Ishikawa (cell line): Measurements from ENCODE around the gene MTHFD1.

Experiments used
- CEBPB ChIP-seq: IDR thresholded peaks from 2 replicates; pipeline ENCODE4 v1.6.1; 2012
- EGR1 ChIP-seq: IDR thresholded peaks from 2 replicates; pipeline ENCODE4 v1.6.1; 2012
- EP300 ChIP-seq: IDR thresholded peaks from 2 replicates; pipeline ENCODE4 v1.6.1; 2012; ENCODE audit warnings: borderline replicate concordance
- FOXM1 ChIP-seq: IDR thresholded peaks from 2 replicates; pipeline ENCODE4 v1.6.1; 2012; ENCODE audit warnings: low read depth, borderline replicate concordance
- NFIC ChIP-seq: IDR thresholded peaks from 2 replicates; pipeline ENCODE4 v1.6.1; 2012
- TAF1 ChIP-seq: IDR thresholded peaks from 2 replicates; pipeline ENCODE4 v1.6.1; 2012; ENCODE audit warnings: low read depth, mild to moderate bottlenecking
- TCF12 ChIP-seq: IDR thresholded peaks from 2 replicates; pipeline ENCODE4 v1.6.1; 2012; ENCODE audit warnings: low read depth
- TEAD4 ChIP-seq: IDR thresholded peaks from 2 replicates; pipeline ENCODE4 v1.6.1; 2012
- TF ChIP-seq, protein P1 (sequence below): IDR thresholded peaks from 2 replicates; pipeline ENCODE4 v1.6.1; 2012; ENCODE audit warnings: low read depth, mild to moderate bottlenecking
- TF ChIP-seq, protein P2 (sequence below): IDR thresholded peaks from 2 replicates; pipeline ENCODE4 v1.6.1; 2012

DNA sequence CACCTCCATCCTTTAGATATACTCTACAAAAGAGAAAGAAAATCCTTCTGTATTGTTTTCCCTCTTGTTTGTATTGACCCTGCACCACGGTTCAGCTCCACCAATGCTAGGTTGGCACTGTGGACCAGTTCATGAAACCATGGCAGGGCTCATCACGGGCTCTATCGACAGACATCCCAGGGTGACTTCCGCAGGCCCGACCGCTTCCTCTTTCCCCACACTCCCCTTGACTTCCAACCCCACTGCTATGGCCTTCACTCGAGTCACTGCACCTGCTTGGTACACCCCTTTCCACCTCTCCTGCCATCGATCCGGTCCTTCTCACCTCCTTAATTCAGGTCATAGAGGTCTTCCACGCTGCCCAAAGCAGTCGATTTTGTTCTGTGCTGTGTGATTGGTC, 56.0 kb downstream of the MTHFD1 start:
- TF ChIP-seq, protein P1, sequence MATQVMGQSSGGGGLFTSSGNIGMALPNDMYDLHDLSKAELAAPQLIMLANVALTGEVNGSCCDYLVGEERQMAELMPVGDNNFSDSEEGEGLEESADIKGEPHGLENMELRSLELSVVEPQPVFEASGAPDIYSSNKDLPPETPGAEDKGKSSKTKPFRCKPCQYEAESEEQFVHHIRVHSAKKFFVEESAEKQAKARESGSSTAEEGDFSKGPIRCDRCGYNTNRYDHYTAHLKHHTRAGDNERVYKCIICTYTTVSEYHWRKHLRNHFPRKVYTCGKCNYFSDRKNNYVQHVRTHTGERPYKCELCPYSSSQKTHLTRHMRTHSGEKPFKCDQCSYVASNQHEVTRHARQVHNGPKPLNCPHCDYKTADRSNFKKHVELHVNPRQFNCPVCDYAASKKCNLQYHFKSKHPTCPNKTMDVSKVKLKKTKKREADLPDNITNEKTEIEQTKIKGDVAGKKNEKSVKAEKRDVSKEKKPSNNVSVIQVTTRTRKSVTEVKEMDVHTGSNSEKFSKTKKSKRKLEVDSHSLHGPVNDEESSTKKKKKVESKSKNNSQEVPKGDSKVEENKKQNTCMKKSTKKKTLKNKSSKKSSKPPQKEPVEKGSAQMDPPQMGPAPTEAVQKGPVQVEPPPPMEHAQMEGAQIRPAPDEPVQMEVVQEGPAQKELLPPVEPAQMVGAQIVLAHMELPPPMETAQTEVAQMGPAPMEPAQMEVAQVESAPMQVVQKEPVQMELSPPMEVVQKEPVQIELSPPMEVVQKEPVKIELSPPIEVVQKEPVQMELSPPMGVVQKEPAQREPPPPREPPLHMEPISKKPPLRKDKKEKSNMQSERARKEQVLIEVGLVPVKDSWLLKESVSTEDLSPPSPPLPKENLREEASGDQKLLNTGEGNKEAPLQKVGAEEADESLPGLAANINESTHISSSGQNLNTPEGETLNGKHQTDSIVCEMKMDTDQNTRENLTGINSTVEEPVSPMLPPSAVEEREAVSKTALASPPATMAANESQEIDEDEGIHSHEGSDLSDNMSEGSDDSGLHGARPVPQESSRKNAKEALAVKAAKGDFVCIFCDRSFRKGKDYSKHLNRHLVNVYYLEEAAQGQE, result no peak
- TF ChIP-seq, protein P2, sequence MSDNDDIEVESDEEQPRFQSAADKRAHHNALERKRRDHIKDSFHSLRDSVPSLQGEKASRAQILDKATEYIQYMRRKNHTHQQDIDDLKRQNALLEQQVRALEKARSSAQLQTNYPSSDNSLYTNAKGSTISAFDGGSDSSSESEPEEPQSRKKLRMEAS, result no peak
- TF ChIP-seq TCF12 (no peak), FOXM1 (no peak), EP300 (no peak), TAF1 (no peak), CEBPB (no peak), NFIC (no peak), EGR1 (no peak), TEAD4 (no peak)
